IPS-20b (cell line): ENCODE measurements around the gene OR5D18.
"Not testable (repeated sequence)": the region's sequence is repeated elsewhere in the genome, so short reads cannot be mapped to it uniquely, and the experiment has no call there.

Experiments
- H3K27ac ChIP-seq: one replicate; pipeline ENCODE4 v1.5.1; 2013; ENCODE audit warnings: low read length
- H3K27me3 ChIP-seq: 2 replicates; pipeline ENCODE4 v1.6.1; 2013; ENCODE audit warnings: mild to moderate bottlenecking, low read length, inconsistent platforms; ENCODE audit not compliant: insufficient read depth
- H3K36me3 ChIP-seq: 2 replicates; pipeline ENCODE4 v1.6.1; 2013; ENCODE audit warnings: low read depth, mild to moderate bottlenecking, inconsistent platforms, low read length, moderate library complexity; ENCODE audit not compliant: insufficient read depth
- H3K4me1 ChIP-seq: 2 replicates; pipeline ENCODE4 v1.6.1; 2013; ENCODE audit warnings: mild to moderate bottlenecking, control low read depth, inconsistent platforms, low read length, moderate library complexity; ENCODE audit not compliant: insufficient read depth
- H3K4me3 ChIP-seq: 2 replicates; pipeline ENCODE4 v1.5.1; 2013; ENCODE audit warnings: mild to moderate bottlenecking, low read length, inconsistent platforms
- H3K9ac ChIP-seq: 2 replicates; pipeline ENCODE4 v1.6.1; 2013; ENCODE audit warnings: low read depth, mild to moderate bottlenecking, inconsistent platforms, low read length, moderate library complexity
- H3K9me3 ChIP-seq: 2 replicates; pipeline ENCODE4 v1.6.1; 2013; ENCODE audit warnings: mild to moderate bottlenecking, low read depth, low read length, inconsistent platforms; ENCODE audit not compliant: insufficient read depth

OR5D18 gene

GRCh38 chr11:55854704-55855103, 35.3 kb downstream of the OR5D18 start:
- H3K4me3 ChIP-seq: no peak overlapping the region
- no peaks in the 10 kb centered on the region for H3K27me3 ChIP-seq
- H3K4me1 ChIP-seq: no peaks in the 10 kb centered on the region
- no peak overlapping the region for H3K9ac ChIP-seq
- peaks cover 74% of the 10 kb centered on the region for H3K9me3 ChIP-seq
- H3K27ac ChIP-seq: no peak overlapping the region
- H3K36me3 ChIP-seq: no peaks in the 10 kb centered on the region

- H3K9me3 ChIP-seq: peaks cover 23% of the 10 kb centered on the region
- not testable (repeated sequence) for H3K27me3 ChIP-seq, H3K36me3 ChIP-seq, H3K27ac ChIP-seq, H3K4me1 ChIP-seq, H3K4me3 ChIP-seq, H3K9ac ChIP-seq
Measured at GRCh38 chr11:55867354-55867753, 47.9 kb downstream of the OR5D18 start.
